Subcutaneous abdominal adipose tissue (tissue), 5 donors: Measurements from ENCODE around the gene FNDC11.

ENCODE experiments used
- H3K27ac ChIP-seq: one replicate; pipeline ENCODE4 v1.7.0; 2013; ENCODE audit warnings: low read depth, mild to moderate bottlenecking, inconsistent platforms, low read length, moderate library complexity
- H3K27me3 ChIP-seq, 5 donors: one replicate each; pipeline ENCODE4 v1.7.0; 2013; ENCODE audit warnings: low read length in 5 of 5, inconsistent platforms in 1 of 5; ENCODE audit not compliant: control insufficient read depth in 5 of 5, insufficient read depth in 4 of 5
- H3K36me3 ChIP-seq, 5 donors: one replicate each; pipeline ENCODE4 v1.7.0; 2013; ENCODE audit warnings: low read length in 5 of 5; ENCODE audit not compliant: control insufficient read depth in 5 of 5, insufficient read depth in 5 of 5
- H3K4me1 ChIP-seq, 5 donors: one replicate each; pipeline ENCODE4 v1.7.0; 2013; ENCODE audit warnings: low read length in 5 of 5, mild to moderate bottlenecking in 3 of 5, moderate library complexity in 1 of 5; ENCODE audit not compliant: control insufficient read depth in 5 of 5, insufficient read depth in 5 of 5
- H3K4me3 ChIP-seq, 5 donors: one replicate each; pipeline ENCODE4 v1.7.0; 2013; ENCODE audit warnings: low read length in 5 of 5, low read depth in 1 of 5
- H3K9ac ChIP-seq, 5 donors: one replicate each; pipeline ENCODE4 v1.7.0; 2013; ENCODE audit warnings: low read length in 5 of 5, mild to moderate bottlenecking in 4 of 5, moderate library complexity in 3 of 5
- H3K9me3 ChIP-seq, 5 donors: one replicate each; pipeline ENCODE4 v1.7.0; 2013; ENCODE audit warnings: low read length in 5 of 5; ENCODE audit not compliant: control insufficient read depth in 5 of 5
- donor health status: healthy.
- donor health status: healthy.
- donor health status: healthy.
- donor health status: healthy.
- donor health status: healthy.

Gene FNDC11

DNA sequence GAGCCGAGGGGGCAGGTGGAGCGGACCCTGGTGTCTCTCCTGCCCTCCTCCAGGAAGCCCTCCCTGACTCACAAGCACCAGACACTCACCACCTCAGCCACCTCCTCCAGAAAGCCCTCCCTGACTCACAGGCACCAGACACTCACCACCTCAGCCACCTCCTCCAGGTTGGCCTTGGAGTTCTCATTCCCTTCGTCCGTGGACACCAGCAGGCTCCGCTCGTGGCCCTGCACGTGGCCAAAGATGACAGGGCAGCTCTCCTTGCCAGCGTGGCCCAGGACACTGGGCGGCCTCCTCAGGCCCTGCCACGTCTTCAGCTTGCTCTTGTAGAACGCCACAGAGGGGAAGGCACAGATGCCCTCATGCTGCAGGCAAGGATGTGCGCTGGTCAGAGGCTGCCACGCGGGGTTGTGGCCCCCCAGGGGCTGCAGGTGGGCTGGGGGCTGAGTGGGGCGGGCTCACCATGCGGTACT, 6.4 kb downstream of the FNDC11 start:
- H3K9ac ChIP-seq, result no peak overlapping the region
- H3K27me3 ChIP-seq, result peaks cover 0 to 5% (median 0%) of the 10 kb centered on the region in 5 donors
- H3K27ac ChIP-seq, result no peak overlapping the region
- no peak overlapping the region for H3K4me3 ChIP-seq
- peaks cover 0 to 63% (median 49%) of the 10 kb centered on the region in 5 donors for H3K36me3 ChIP-seq
- H3K9me3 ChIP-seq, result no peaks in the 10 kb centered on the region
- H3K4me1 ChIP-seq, result no peaks in the 10 kb centered on the region

DNA sequence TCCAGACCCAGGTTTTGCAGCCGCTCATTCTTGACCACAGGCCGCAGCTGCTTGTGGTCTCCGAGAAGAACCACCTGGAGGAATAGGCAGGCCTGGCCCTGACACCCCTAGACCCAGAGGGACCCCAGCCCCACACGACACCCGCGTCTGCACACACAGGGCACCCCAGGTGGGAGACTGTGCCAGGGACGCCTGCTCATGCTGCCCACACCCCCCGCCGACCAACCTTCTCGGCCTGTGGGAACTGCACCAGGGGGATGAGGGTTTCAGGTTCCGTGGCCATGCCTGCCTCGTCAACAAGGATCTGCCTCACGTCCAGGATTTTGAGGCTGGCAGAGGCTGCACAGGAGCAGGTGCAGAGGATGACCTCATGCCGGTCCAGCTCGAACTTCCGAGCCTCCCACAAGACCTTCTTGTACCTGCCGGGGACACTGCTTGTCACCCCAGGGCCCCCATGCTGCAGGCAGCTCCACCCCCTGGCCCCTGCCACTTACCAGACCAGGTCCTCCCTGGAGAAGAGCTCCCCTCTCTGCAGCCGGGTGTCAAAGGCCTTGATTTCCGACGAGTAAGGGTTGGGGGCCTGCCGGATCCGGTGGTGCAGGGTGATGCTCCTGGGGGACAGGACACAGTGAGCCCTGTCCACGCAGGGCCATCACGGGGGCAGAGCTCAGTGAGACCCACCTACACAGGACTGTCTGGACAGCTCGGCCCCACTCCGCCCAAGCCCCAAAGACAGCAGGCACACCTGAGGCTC, 7.1 kb downstream of the FNDC11 start:
- Histone ChIP-seq H3K9me3 (no peaks in the 10 kb centered on the region), H3K4me3 (no peak overlapping the region), H3K4me1 (no peaks in the 10 kb centered on the region), H3K27ac (no peak overlapping the region), H3K27me3 (peaks cover 0 to 5% (median 2%) of the 10 kb centered on the region in 5 donors), H3K36me3 (peaks cover 0 to 69% (median 55%) of the 10 kb centered on the region in 5 donors), H3K9ac (no peak overlapping the region)

DNA sequence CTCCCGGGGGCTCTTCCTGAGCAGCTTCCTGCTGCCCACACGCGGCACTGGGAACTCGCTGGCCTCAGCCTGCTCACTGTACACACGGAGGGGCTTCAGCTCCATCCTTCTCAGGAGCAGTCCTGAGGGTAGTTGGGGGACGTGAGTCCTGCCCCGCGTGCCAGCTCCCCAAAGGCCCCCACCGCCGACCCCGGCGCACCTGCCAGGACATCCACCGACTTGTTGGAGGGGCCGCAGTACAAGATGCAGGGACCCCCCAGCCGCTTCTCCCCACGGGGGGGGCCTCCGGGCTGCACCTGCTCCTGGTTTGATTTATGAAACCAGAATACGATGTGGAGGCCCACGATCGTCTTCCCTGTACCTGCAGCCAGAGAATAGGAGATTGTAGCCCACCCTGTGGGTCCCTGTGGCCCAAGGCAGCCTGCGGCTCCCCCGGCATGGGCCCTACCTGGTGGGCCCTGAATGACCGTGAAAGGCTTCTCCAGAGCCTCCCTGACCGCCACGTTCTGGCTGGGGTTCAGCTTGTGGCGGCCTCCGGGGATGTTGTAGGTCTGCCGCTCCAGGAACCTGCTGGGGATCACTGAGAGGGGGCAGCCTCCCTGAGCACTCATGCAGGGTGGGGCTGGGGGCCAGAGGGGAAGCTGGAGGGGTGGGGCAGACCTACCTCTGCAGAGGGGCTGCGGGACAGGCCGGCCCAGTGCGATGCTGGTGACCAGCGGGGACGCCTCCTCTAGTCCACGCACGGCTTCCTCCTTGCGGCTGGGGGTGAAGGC, 7.9 kb downstream of the FNDC11 start:
- Histone ChIP-seq H3K4me3 (no peak overlapping the region), H3K36me3 (peaks cover 0 to 76% (median 57%) of the 10 kb centered on the region in 5 donors), H3K27me3 (peaks cover 0 to 5% (median 0%) of the 10 kb centered on the region in 5 donors), H3K9me3 (no peaks in the 10 kb centered on the region), H3K9ac (no peak overlapping the region), H3K4me1 (peaks cover 0 to under 1% (median 0%) of the 10 kb centered on the region in 5 donors), H3K27ac (no peak overlapping the region)

DNA sequence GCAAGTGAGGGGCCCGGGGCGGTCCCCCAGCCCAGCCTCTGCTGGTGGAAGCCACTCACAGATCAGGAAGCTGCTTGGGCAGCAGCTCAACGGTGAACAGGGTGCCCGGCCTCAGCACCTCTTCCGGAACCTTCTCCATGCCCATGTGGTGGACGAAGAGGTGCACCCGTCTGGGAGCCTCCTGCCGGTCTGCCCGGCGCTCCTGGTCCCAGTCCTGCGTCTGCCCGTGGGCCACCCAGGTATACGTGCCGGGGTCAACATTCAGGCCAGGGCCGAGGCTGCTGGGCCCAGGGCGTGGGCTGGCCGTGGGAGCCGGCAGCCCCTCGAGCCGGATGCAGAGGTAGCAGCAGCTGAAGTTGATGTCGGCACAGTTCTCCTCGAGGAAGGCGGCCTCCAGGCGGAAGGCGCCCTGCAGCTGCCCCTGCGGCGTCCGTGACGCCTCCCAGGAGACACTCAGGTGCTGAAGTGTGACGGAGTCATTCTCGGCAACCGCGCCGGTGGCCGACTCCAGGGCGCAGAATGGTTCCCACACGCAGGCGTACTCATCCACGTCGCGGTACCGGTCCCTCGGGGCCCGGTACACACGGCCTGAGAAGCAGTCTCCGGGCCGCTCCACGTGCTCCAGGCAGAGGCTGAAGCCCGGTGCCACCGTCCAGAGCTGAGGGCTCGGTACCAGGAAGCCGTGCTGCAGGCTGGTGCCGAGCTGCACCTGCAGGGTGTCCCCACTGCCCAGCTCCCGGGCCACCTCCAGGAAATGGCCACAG, 8.7 kb downstream of the FNDC11 start:
- Histone ChIP-seq H3K9ac (no peak overlapping the region), H3K36me3 (peaks cover 0 to 85% (median 57%) of the 10 kb centered on the region in 5 donors), H3K9me3 (no peaks in the 10 kb centered on the region), H3K27ac (no peak overlapping the region), H3K4me3 (no peak overlapping the region), H3K27me3 (peaks cover 0 to 3% (median 0%) of the 10 kb centered on the region in 5 donors), H3K4me1 (peaks cover 0 to 9% (median 0%) of the 10 kb centered on the region in 5 donors)

DNA sequence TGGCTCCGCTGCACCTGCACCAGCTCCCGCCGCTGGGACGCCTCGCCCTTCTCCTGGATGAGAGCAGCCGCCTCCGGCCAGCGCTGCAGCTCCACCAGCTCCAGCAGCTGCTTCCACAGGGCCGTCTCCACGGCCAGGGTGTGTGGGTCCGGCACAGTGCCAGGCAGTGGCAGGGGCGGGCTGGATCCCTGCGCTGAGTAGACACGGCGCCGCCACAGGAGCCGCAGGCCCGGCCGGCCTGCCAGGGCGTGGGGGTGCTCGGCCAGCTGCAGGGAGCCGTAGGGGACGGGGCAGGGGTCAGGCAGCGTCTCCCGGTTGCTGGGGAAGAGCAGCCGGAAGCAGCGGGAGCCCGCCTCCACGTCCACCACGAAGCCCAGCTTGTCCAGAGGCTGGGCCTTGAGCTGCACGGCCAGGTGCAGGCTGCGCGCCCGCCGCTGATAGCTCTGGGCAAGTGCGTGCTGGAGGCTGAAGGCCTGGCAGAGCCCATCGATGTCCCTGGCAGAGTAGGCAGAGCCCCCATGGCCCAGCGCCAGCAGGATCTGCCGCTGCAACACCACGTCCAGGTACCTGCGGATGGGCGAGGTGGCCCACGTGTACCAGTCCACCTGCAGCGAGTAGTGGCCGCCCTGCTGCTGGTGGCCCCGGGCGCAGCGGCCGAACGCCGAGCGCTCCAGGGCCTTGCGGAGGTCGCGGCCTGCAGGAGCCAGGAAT, 9.4 kb downstream of the FNDC11 start:
- H3K9me3 ChIP-seq, result no peaks in the 10 kb centered on the region
- no peak overlapping the region for H3K27ac ChIP-seq
- no peak overlapping the region for H3K4me3 ChIP-seq
- H3K27me3 ChIP-seq, result peaks cover 0 to 3% (median 0%) of the 10 kb centered on the region in 5 donors
- peaks cover 0 to 89% (median 57%) of the 10 kb centered on the region in 5 donors for H3K36me3 ChIP-seq
- peaks cover 0 to 16% (median 5%) of the 10 kb centered on the region in 5 donors for H3K4me1 ChIP-seq
- H3K9ac ChIP-seq, result no peak overlapping the region

DNA sequence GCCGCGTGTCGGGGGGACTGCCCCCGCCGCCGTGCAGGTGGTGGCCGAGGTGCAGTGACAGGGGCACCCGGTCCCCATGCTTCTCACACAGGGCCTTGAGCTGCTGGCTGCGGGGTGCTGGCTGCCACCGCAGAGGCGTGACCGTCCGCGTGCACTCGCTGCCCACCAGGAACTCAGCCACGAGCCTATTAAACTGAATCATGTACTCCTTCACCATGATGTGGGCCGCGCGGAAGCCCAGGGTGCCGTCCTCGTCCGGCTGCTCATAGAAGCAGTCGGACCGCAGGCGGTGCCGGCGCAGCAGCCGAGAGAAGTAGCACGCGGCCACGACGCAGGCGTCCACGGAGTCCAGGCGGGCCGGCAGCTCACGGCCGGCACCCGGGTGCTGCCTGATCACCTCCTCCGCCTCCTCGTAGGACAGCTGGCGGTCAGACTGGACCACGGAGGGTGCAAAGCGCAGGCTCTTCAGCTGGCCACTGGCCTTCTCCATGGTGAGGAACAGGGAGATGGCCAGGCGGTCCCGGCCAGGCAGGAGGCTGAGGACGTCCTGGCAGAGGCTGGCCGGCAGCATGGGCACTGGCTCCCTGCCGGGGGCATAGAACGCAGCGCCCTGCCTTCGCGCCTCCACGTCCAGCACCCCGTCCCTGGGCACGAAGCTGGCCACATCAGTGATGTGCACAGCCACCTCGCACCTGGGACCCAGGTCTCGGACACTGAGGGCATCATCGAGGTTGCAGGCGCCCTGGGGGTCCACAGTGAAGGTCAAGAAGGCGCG, 10.3 kb downstream of the FNDC11 start:
- peaks cover 0 to 87% (median 57%) of the 10 kb centered on the region in 5 donors for H3K36me3 ChIP-seq
- H3K9ac ChIP-seq, result no peak overlapping the region
- peaks cover 0 to 3% (median 0%) of the 10 kb centered on the region in 5 donors for H3K27me3 ChIP-seq
- no peak overlapping the region for H3K27ac ChIP-seq
- H3K9me3 ChIP-seq, result no peaks in the 10 kb centered on the region
- H3K4me1 ChIP-seq, result peaks cover 0 to 25% (median 12%) of the 10 kb centered on the region in 5 donors
- no peak overlapping the region for H3K4me3 ChIP-seq

DNA sequence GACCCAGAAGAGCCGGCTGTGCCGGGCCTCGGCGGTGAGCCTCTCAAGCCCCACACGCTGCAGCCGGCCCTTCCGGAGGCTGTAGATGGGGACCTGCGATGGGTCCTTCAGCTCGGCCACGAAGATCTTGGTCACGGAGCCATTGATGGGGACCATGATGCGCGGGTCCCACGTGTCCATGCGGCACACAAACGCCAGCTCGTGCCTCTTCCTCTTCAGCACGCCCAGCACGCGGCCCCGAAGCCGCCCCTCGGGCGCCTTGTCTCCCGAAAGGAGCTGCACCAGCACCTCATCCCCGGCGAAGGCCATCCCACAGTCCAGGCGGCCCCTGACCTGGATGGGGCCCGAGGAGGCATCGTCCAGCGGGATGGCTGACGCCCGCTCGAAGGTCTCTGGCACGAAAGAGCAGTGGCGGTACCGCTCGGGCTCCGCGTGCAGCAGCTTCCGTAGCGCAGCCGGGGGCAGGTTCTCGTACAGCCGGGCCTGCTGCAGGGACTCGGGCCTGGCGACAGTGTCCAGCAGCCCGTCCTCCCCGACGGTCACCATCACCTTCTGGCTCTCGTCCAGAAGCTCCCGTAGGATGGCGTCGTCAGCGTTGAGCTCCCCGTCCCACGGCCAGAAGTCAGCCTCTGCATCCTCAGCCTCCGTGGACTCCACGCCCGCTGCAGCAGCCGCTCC, 11.2 kb downstream of the FNDC11 start:
- no peak overlapping the region for H3K4me3 ChIP-seq
- no peak overlapping the region for H3K9ac ChIP-seq
- peaks cover 0 to 3% (median 0%) of the 10 kb centered on the region in 5 donors for H3K27me3 ChIP-seq
- no peaks in the 10 kb centered on the region for H3K9me3 ChIP-seq
- H3K4me1 ChIP-seq, result peaks cover 0 to 27% (median 12%) of the 10 kb centered on the region in 5 donors
- no peak overlapping the region for H3K27ac ChIP-seq
- H3K36me3 ChIP-seq, result peaks cover 0 to 80% (median 52%) of the 10 kb centered on the region in 5 donors

DNA sequence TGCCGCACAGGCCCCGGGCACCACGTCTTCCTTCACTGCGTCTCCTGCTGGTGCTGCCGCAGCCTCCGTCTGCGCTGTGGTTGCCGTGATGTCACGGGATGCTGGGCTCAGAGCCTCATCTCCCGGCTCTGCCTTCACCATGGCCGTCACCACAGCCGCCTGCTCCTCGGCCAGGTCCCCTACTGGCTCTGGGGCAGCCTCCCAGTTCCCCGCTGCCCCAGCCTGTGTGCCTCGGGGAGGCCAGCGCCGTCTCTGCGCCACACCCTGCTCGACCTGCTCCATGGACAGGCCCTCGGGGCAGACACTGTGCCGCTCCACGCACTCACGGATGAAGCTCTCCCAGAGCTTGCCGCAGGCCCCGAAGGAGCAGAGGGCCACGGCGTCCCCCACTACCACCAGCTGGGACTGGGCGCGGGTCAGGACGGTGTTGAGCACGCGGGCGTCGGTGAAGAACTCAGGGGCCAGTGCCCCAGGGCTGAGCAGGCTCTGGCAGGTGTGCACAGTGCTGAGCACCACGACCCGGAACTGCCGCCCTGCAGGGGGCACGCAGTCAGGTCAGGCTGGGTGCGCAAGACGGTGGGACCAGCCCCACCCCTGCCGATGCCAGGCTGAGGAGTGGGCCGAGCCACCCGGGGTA, 11.9 kb downstream of the FNDC11 start:
- Histone ChIP-seq H3K36me3 (peaks cover 0 to 73% (median 46%) of the 10 kb centered on the region in 5 donors), H3K27me3 (peaks cover 0 to 5% (median 0%) of the 10 kb centered on the region in 5 donors), H3K4me3 (no peak overlapping the region), H3K4me1 (peaks cover 0 to 27% (median 12%) of the 10 kb centered on the region in 5 donors), H3K9me3 (no peaks in the 10 kb centered on the region), H3K9ac (no peak overlapping the region), H3K27ac (no peak overlapping the region)
